Adipose tissue (tissue), 3 donors: ENCODE results near the gene LTC4S. TPM values are rescaled to one million over a fixed set of nuclear protein-coding genes. Genes with fewer than 3 reads are reported as not detected.

Experiments
- H3K27ac ChIP-seq: one replicate; pipeline ENCODE4 v1.5.1; 2013; ENCODE audit warnings: low read depth, low read length
- WGBS, 3 donors: extraction: QIAGEN DNeasy Blood & Tissue Kit; methylation state at CpG; one replicate each; pipeline ENCODE4 v1.1.7; 2013; 5-methylcytosine and 5-hydroxymethylcytosine counted together
- polyA plus RNA-seq, 3 donors: library from polyadenylated mRNA; stranded (reverse); fragments of 200-250 nt; gene quantifications; one replicate each; pipeline ENCODE4 v1.2.3, GENCODE V29; 2013
- donor health status: healthy with polysubstance abuse.
- donor health status: Bipolar disorder and iron deficiency.
- donor health status: healthy.

The LTC4S gene
- polyA plus RNA-seq, 3 donors = 4.3 to 13.2 (median 12.8) TPM

- WGBS, 3 donors = 44 to 79% (median 50%) methylated on average over 15 of the region's 15 CpGs
- H3K27ac ChIP-seq = no peak overlapping the region
These were observed 1.7 kb upstream of the LTC4S start for GRCh38 chr5:179791881-179792611.

GRCh38 chr5:179792612-179793467 lies 946 bp upstream of the LTC4S start:
- WGBS, 3 donors = 51 to 83% (median 54%) methylated on average over 24 of the region's 24 CpGs
- H3K27ac ChIP-seq = peak overlapping the region; percentile 17

GRCh38 chr5:179794171-179794570 lies 385 bp downstream of the LTC4S start:
- H3K27ac ChIP-seq = no peak overlapping the region
- WGBS, 3 donors = 63 to 71% (median 69%) methylated on average over 3 of the region's 3 CpGs

GRCh38 chr5:179794575-179794974 lies 789 bp downstream of the LTC4S start:
- no peak overlapping the region for H3K27ac ChIP-seq
- WGBS, 3 donors = 86 to 98% (median 97%) methylated on average over 3 of the region's 3 CpGs

- WGBS, 3 donors = 6 to 11% (median 11%) methylated on average over 52 to 53 of the region's 53 CpGs
- no peak overlapping the region for H3K27ac ChIP-seq
These were observed 1.5 kb downstream of the LTC4S start for GRCh38 chr5:179795049-179795862.

GRCh38 chr5:179795863-179796833 lies 2.4 kb downstream of the LTC4S start:
- H3K27ac ChIP-seq = no peak overlapping the region
- WGBS, 3 donors = 1 to 3% (median 2%) methylated on average over 81 to 112 of the region's 113 CpGs

- no peak overlapping the region for H3K27ac ChIP-seq
- WGBS, 3 donors = 84 to 90% (median 87%) methylated on average over 21 of the region's 21 CpGs
These were observed 3.3 kb downstream of the LTC4S start for GRCh38 chr5:179796877-179797608.

GRCh38 chr5:179797741-179798140 lies 4.0 kb downstream of the LTC4S start:
- 95 to 97% (median 95%) methylated on average over 28 to 30 of the region's 30 CpGs for WGBS, 3 donors
- H3K27ac ChIP-seq = no peak overlapping the region

- WGBS, 3 donors = 94 to 97% (median 95%) methylated on average over 23 of the region's 23 CpGs
- no peak overlapping the region for H3K27ac ChIP-seq
These were observed 4.5 kb downstream of the LTC4S start for GRCh38 chr5:179798144-179798770.

- WGBS, 3 donors = 95 to 96% (median 95%) methylated on average over 36 of the region's 36 CpGs
- H3K27ac ChIP-seq = no peak overlapping the region
These were observed 5.2 kb downstream of the LTC4S start for GRCh38 chr5:179798771-179799643.

GRCh38 chr5:179799644-179799973 lies 5.8 kb downstream of the LTC4S start:
- WGBS, 3 donors = 84 to 93% (median 91%) methylated on average over 5 of the region's 5 CpGs
- H3K27ac ChIP-seq = no peak overlapping the region

- no peak overlapping the region for H3K27ac ChIP-seq
- 94 to 97% (median 96%) methylated on average over 20 to 21 of the region's 21 CpGs for WGBS, 3 donors
These were observed 6.4 kb downstream of the LTC4S start for GRCh38 chr5:179800071-179800695.

- no peak overlapping the region for H3K27ac ChIP-seq
- 79 to 85% (median 82%) methylated on average over 12 of the region's 12 CpGs for WGBS, 3 donors
These were observed 7.0 kb downstream of the LTC4S start for GRCh38 chr5:179800696-179801201.

- 52 to 72% (median 68%) methylated on average over 64 to 67 of the region's 67 CpGs for WGBS, 3 donors
- no peak overlapping the region for H3K27ac ChIP-seq
These were observed 7.8 kb downstream of the LTC4S start for GRCh38 chr5:179801304-179802206.
